HG03469 (cell line): ENCODE results near the gene GNB1L.

Source experiments
- ATAC-seq: cut with Tn5 transposase; IDR thresholded peaks from one replicate; pipeline ENCODE4 v1.9.1; 2021; ENCODE audit warnings: mild to moderate bottlenecking, moderate library complexity, moderate number of reproducible peaks; ENCODE audit not compliant: unreplicated experiment

The GNB1L gene

GRCh38 chr22:19812910-19813309 is 41.8 kb downstream of the GNB1L start:
- ATAC-seq: no peak

DNA sequence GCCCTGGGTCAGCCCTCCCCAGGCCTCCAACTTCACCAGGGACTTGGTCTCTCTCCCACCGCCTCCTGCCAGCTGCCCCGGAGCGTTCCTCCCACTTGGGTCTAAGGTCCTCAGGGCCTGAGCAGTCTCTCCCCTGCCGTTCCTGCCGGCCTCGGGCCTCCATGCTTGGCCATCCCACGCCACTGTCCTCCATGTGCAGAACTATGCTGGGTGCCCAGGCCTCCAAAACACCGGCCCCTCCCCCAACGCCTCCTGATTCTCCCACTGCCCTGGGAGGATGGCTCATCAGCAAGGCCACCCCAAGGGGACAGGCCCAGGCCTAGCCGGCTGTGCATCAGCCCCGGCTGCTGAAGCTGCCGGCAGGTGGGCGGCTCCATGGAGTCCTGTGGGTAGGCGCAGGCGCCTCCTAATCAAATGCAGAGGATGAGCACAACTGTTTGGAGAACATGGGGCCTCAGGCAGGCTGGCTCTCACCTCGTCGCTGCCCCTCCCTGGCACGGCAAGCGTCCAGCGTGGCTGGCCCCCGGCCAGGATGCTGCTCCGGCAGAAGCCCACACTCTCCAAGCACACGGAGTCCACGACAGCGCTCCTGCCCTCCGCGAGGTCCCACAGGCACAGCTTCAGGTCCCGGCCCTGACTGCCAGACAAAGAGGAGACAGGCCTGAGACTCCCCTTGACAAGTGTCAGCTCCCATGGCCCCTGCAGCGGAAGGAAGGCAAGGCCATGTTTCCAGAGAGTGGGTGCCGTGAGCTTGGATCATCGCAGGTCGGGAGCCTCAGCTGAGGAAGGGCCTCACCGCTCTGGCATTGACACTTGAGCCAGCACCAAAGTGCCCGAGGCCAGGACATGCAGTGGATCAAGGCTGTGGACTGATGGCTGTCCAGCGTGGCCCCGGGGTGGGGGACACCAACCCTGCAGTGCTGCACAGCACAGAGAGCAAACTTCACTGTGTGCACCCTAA is 42.6 kb downstream of the GNB1L start:
- ATAC-seq: no peak

- ATAC-seq: no peak
Observed at GRCh38 chr22:19811211-19811621, 43.5 kb downstream of the GNB1L start.

GRCh38 chr22:19810381-19811201 is 44.1 kb downstream of the GNB1L start:
- ATAC-seq: no peak

DNA sequence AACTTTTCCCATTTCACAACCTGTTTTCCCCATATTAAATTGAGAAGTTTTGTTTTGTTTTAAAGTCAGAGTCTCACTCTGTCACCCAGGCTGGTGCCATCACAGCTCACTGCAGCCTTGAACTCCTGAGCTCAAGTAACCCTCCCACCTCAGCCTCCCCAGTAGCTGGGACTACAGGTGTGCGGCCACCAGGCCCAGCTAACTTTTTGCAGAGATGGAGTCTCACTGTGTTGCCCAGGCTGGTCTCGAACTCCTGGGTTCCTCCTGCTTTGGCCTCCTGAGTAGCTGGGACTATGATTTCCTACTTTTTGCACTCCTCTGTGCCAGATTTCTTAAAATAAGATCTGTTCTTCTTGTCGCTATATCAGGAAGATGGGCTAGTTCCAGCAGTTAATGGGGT is 44.9 kb downstream of the GNB1L start:
- ATAC-seq: no peak

DNA sequence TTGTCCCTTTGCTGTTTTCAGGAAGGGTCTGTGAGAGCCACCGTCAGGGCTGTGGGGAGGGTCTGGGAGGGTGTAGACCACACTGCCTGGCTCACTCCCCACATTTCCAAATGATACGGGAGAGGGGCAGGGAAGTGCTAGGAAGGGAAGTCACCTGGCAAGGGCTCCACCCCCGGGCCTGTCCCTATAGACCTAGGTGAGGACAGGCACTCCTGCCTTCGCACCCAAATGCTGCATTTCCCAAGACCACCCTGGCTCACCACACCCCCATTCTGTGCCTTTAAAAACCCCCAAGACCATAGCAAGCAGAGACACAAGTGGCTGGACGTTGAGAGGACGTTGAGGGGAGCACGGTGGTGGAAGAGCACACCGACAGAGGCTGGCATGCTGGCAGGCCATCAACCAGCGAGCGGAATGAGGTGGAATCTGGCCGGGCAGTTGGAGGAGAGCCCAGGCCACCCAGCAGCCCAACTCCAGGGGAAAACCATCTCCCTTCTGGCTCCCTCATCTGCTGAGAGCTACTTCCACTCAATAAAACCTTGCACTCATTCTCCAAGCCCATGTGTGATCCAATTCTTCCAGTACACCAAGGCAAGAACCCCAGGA is 45.7 kb downstream of the GNB1L start:
- no peak for ATAC-seq

DNA sequence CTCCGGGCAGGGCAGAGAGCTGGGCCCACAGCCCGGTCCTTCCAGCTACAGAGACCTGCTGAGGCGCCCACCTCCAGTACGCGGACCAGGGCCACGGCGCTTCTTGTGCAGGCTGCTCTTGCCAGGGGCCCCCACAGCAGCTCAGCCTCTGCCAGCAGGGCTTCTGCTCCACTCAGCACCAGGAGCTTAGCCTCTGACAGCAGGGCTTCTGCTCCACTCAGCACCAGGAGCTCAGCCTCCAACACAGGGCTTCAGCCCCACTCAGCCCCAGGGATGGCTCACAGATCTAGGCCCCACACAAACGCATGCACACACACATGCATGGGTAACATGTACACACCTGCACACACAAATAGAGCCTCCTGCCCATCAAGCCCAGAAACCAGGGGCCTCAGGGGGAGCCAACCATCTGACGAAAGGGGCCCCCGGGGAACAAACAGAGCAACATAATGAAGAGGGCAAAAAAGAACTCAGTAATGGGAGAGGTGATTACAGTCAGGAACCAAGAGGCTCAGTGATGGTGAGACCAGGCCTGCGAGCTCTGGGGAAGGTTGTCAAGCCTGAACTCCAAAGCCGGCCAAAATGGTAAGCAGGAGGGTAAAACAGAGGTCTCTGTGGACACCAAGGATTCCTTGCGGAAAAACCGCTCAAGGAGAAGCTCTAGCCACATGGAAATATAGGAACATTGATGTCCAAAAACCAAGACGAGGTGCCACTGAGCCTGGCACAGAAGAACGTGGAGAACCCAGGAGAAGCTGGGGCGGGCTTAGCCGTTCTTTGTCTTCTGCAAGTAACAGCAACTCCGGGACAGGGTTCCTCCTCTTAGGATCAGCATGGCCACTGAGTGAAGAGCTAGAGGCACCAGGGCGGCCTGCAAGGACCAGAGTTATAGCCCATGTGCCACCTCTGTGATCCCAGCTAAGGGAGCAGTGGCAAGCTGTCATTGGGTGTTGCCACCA is 46.5 kb downstream of the GNB1L start:
- no peak for ATAC-seq

DNA sequence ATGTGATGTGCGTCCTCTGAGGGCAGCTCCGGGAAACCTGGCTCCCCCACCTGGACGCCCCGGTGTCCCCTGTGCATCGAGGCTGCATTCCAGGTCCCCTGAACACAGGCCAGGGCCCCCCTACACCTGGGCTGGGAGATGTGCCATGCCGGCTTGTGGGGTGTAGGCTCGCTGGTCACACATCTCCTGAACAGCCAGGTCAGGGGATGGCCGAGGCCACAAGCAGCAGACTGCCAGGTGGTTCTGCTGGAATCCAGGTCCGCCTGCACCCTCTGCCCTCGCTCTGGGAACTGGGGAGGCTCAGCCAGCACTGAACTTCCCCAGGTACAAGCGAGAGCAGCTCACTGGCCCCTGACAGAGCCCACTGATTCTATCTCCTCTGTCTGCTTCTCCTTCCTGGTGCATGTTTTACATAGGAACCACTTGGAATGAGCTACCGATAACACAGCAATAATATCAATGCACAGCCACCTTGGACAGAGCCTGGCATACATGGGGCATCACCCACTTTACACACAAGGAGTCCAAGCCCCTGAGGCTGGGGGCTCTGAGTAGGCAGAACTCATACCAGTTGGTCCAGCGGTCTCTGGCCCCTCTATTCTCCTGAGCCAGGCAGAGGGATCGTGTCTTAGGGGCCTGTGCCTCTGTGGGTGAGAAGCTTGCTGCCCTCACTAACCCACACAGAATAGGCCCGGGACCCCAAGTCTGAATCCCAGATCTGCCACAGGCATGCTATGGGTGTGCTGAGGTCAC is 47.3 kb downstream of the GNB1L start:
- no peak for ATAC-seq

GRCh38 chr22:19806213-19807160 is 48.2 kb downstream of the GNB1L start:
- ATAC-seq: no peak

DNA sequence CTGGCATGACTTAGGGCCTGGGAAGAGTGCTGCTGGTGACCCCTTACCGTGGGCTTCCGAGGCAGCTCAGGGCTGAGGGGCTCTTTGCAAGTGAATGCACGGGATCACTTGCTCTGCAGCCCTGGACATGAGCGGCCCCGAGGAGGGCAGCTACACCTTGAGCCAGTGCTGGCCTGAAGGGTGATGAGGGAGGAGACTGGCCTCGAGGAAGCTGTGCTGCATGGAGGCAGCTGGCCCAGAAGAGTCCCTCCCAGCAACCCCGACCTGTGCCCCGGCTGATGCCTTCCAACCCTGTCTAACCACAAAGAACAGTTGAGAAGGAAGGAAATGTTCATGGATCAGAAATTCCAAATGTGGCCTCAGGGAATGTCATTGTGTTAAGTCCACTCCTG is 48.9 kb downstream of the GNB1L start:
- ATAC-seq: no peak

GRCh38 chr22:19803736-19804267 is 50.9 kb downstream of the GNB1L start:
- no peak for ATAC-seq

GRCh38 chr22:19802894-19803735 is 51.6 kb downstream of the GNB1L start:
- ATAC-seq: no peak

- no peak for ATAC-seq
Observed at GRCh38 chr22:19802001-19802893, 52.4 kb downstream of the GNB1L start.

GRCh38 chr22:19801340-19802000 is 53.2 kb downstream of the GNB1L start:
- ATAC-seq: no peak

- ATAC-seq: no peak
Observed at GRCh38 chr22:19800761-19801244, 53.9 kb downstream of the GNB1L start.

- no peak for ATAC-seq
Observed at GRCh38 chr22:19800306-19800705, 54.4 kb downstream of the GNB1L start.
